Right ventricle myocardium inferior (tissue), 1 donor: Measurements from ENCODE around the gene SKIC8. TPM values are rescaled to one million over a fixed set of nuclear protein-coding genes. Genes with fewer than 3 reads are reported as not detected.
"Not testable (repeated sequence)": the region's sequence is repeated elsewhere in the genome, so short reads cannot be mapped to it uniquely, and the experiment has no call there.

Experiments
- ATAC-seq: fragments of 200-7000 bp; cut with Tn5 transposase; one replicate; pipeline ENCODE4 v1.9.1; 2020; ENCODE audit warnings: mild to moderate bottlenecking, moderate library complexity
- DNase-seq: peaks from one replicate; pipeline ENCODE4 v3.0.0; 2021; ENCODE audit errors: missing footprints
- intact Hi-C: fragments of 100-400 bp; cut with DNase I; formaldehyde crosslinking; loops from one replicate; pipeline ENCODE4 v1.11.0; 2022
- total RNA-seq: library from RNA; stranded (reverse); fragmentation: NEBNext Ultra II Directional; extraction: Animal tissue kit (Norgen Biotek cat#: 25700); gene quantifications from one replicate; pipeline ENCODE4 v1.2.1, GENCODE V29; 2021
- donor health status: DM: no; HTN: yes; CAD: no; lungs with severe emphysema.

SKIC8 gene
- total RNA-seq, 1 donor from 2014 or later: 30.0 TPM

GRCh38 chr15:78264304-78265136, 34.9 kb downstream of the SKIC8 start, which contains the start of gene DNAJA4:
Gene DNAJA4, plus strand, starts transcription at chr15:78264562. Its CDS starts 202 bp downstream, at chr15:78264764.
- ATAC-seq (peak; percentile 49), DNase-seq (peak; percentile 84)
- intact Hi-C loops: no loop called here

DNA sequence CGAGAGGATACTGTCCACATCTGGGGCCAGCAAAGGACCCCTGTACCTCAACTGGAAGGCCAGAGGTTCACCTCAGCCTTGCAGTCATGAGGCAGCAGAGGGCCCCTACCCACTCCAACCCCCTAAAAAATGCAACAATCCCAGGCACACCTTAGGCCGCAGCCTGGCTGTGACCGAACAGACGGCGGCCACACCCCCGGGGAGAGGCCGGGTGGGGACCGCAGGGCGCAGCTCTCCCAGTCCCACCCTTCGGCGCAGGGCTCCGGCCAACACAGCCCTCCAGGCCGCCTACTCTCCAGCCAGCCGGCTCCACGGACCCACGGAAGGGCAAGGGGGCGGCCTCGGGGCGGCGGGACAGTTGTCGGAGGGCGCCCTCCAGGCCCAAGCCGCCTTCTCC, 35.5 kb downstream of the SKIC8 start:
- ATAC-seq (no peak), DNase-seq (no peak)
- intact Hi-C loops: no loop called here

DNA sequence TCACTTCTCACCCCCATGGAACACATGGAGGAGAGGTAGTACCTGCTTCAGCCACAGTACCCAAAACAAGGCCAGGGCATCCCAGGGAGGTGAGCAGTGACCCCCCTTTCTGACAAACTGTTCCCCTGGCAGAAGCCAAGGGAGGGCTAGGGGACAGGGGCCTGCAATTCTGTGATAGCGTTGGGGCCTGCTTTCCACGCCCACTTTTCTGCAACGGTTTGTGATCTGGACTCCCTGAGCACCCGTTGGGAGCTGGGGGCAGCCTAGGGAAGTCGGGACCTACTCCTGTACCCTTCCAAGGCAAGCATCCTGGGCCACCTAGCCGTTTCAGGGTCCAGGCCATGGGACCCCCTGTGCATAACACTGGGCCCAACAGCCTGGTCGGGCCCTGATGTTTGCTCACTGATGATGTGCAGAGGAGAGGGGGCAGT, 36.0 kb downstream of the SKIC8 start:
- DNase-seq (no peak), ATAC-seq (no peak)
- intact Hi-C loops: no loop called here

GRCh38 chr15:78261062-78261461, 38.3 kb downstream of the SKIC8 start:
- DNase-seq: no peak
- intact Hi-C loops: no loop called here
- ATAC-seq: no peak

DNA sequence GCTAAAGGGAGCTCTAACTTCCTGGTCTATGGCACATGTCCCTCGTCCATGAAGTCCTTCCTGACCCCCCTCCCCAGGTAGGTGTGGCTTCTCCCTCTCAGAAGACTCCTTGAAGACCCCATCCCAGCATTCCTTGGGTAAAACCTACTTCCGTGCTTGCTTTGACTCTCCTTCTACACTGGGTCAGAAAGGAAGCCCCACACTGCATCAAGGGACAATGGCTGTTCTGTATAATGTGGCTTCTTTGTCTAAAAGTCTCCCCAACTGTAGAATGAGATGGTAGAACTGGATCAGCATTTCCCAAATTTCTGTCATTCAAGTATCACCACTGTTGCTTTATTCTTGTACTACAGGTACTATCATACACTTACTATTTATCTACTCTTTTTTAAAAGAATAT, 38.9 kb downstream of the SKIC8 start:
- DNase-seq: no peak
- ATAC-seq: no peak
- intact Hi-C loops: no loop called here

GRCh38 chr15:78259232-78259631, 40.2 kb downstream of the SKIC8 start:
- ATAC-seq (no peak), DNase-seq (no peak)
- intact Hi-C loops: no loop called here

DNA sequence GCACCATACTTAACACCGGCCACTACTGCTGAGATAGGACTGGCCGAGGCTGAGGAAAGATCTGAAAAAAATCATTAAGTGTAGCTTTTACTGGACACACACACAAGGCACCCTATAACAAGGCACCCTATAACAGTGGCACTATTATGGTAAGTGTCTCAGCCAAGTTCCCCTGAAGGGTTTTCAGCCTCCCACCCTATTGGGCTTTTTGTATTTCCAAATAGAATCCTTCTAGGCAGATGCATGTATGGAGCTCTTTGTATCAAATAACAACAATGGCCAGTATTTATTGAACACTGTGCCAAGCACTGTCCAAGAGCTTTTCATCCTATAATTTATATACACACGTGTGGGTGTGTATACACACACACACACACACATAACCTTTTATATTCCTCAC, 41.7 kb downstream of the SKIC8 start:
- no peak for DNase-seq
- intact Hi-C loops: no loop called here
- ATAC-seq: no peak

DNA sequence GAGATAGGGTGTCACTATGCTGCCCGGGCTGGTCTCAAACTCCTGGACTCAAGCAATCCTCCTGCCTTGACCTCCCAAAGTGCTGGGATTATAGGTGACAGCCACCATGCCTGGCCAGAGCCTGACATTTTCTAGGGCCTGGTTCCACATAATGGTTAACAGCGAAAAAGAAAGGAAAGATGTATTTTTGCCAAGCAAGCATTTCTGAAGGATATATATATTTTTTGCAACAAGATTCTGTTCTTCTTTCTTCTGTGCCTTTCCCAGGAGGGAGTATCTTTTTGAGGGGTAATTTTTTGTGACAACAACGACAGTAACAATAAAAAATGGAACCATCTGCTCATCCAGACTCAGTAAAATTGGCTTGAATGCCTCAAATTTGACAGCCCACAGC, 43.4 kb downstream of the SKIC8 start:
- DNase-seq (no peak), ATAC-seq (no peak)
- intact Hi-C loops: no loop called here

- ATAC-seq (no peak), DNase-seq (no peak)
- intact Hi-C loops: no loop called here
These were observed 43.9 kb downstream of the SKIC8 start for GRCh38 chr15:78255421-78256043.

DNA sequence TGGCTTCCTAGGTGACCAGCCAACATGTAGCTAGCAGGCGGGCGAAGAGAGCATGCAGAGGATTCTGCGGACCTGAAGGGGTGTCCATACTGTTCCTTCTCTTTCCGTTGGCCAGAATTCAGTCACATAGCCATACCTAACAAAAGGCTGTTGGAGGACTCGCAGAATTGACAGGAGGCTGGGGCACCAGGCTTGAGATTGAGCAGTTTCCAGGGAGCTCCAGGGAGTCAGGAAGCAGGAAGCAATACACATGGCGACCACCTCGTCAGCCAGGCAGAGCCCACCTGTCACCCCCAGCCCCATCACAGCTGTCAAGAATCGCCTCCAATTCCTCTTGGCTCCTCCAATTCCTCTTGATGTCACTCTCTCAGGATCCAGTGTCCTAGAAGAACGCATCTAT, 48.3 kb downstream of the SKIC8 start:
- no peak for ATAC-seq
- intact Hi-C loops: no loop called here
- DNase-seq: no peak

GRCh38 chr15:78249131-78249530, 50.3 kb downstream of the SKIC8 start:
- DNase-seq (no peak), ATAC-seq (no peak)
- intact Hi-C loops: no loop called here

DNA sequence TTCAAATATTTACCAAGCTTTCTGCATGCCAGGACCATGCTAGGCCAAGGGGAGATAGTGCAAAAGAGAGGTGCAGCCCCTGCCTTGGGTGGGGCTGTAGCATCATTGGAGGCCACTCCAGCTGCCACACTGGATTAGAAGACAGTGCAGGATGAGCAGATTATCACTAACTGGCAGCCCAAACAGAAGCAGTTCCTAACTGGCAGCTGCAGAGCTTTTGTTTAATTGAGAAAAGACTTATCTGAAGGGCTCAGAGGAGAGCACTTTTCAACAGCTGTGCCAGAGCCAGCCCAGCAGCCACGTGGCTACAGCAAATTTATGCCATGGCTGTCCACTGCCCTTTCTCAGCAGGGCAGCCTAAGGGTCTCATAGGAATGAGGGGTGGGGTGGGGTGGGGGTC, 51.5 kb downstream of the SKIC8 start:
- ATAC-seq (no peak), DNase-seq (no peak)
- intact Hi-C loops: no loop called here

GRCh38 chr15:78245976-78246620, 53.3 kb downstream of the SKIC8 start:
- DNase-seq, intact Hi-C loops, ATAC-seq: not testable (repeated sequence)

GRCh38 chr15:78245392-78245791, 54.0 kb downstream of the SKIC8 start:
- DNase-seq, intact Hi-C loops, ATAC-seq: not testable (repeated sequence)

DNA sequence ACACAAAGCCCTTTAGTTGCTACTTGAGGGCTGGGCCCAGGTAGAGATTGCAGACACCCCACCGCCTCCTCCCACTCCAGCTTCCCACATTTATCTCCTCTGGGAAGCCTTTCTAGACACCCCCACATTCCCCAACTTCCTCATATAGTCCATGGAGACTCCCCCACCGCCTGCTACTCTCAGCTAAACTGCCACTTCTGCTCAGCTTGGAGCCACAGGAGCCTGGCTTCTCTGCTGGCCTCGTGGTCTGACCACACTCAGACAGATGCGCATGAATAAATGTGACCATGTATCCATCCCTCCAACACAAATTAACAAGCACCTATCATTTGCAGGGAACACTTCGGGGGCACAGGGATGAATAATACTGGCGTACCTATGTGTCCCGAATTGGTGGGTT, 54.5 kb downstream of the SKIC8 start:
- ATAC-seq: no peak
- intact Hi-C loops: loop anchor here (5.0 kb wide), 3 partner anchors 48 to 288 kb away; partner anchors contain the start of gene CIB2

GRCh38 chr15:78244101-78244500, 55.3 kb downstream of the SKIC8 start:
- ATAC-seq (no peak), DNase-seq (no peak)
- intact Hi-C loops: loop anchor here (5.0 kb wide), 3 partner anchors 47 to 287 kb away; partner anchors contain the start of gene CIB2

More for the DNA sequence above, 54.5 kb downstream of the SKIC8 start:
- no peak for DNase-seq

GRCh38 chr15:78243491-78243941, 55.9 kb downstream of the SKIC8 start:
- DNase-seq: no peak
- ATAC-seq: peak; percentile 65
- intact Hi-C loops: loop anchor here (5.0 kb wide), 3 partner anchors 46 to 286 kb away; partner anchors contain the start of gene CIB2

GRCh38 chr15:78243058-78243457, 56.4 kb downstream of the SKIC8 start:
- DNase-seq (no peak), ATAC-seq (no peak)
- intact Hi-C loops: loop anchor here (5.0 kb wide), 3 partner anchors 46 to 286 kb away; partner anchors contain the start of gene CIB2

DNA sequence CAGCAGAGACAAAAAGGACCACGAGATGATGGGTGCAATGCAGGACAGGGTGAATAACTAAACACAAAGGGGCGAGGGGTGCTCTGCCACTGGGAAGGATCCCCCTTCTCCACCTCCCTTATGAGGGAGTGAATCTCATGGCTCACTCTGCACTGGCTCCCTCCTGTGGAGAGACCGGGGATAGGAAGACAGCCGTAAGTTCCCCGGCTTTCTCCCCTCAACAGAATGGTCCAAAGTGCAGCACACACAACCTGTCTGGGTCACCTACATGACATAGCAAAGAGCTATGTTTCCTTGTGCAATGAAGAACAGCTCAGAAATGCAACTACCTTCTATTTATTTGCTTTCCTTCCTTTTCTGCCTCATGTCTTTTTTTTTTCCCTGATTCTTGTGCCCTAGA, 57.3 kb downstream of the SKIC8 start:
- DNase-seq: no peak
- no peak for ATAC-seq
- intact Hi-C loops: loop anchor here (5.0 kb wide), 3 partner anchors 45 to 285 kb away; partner anchors contain the start of gene CIB2
